ENCODE results near the gene DYNLL2. TPM values are rescaled to one million over a fixed set of nuclear protein-coding genes. Genes with fewer than 3 reads are reported as not detected.

DYNLL2 gene
- total and polyA plus RNA-seq, 9 of the 15 experiments (the other 6 are each of a cell fraction or from before 2014, with no cell fraction given) = 1.8 to 24.5 (median 13.0) TPM

- no peak for TF ChIP-seq TFE3 (CRISPR knock-in tag; IDR thresholded peaks at IDR 0.05)
- TF ChIP-seq, protein P1, sequence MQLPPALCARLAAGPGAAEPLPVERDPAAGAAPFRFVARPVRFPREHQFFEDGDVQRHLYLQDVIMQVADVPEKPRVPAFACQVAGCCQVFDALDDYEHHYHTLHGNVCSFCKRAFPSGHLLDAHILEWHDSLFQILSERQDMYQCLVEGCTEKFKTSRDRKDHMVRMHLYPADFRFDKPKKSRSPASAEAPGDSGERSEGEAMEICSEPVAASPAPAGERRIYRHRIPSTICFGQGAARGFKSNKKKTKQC (CRISPR knock-in tag; IDR thresholded peaks at IDR 0.05) = no peak
- TF ChIP-seq, protein P2, sequence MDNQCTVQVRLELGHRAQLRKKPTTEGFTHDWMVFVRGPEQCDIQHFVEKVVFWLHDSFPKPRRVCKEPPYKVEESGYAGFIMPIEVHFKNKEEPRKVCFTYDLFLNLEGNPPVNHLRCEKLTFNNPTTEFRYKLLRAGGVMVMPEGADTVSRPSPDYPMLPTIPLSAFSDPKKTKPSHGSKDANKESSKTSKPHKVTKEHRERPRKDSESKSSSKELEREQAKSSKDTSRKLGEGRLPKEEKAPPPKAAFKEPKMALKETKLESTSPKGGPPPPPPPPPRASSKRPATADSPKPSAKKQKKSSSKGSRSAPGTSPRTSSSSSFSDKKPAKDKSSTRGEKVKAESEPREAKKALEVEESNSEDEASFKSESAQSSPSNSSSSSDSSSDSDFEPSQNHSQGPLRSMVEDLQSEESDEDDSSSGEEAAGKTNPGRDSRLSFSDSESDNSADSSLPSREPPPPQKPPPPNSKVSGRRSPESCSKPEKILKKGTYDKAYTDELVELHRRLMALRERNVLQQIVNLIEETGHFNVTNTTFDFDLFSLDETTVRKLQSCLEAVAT (IDR thresholded peaks at IDR 0.05) = no peak
- no peak for TF ChIP-seq ZNF740 (CRISPR knock-in tag; IDR thresholded peaks at IDR 0.05)
- TF ChIP-seq ZNF740 (tag; IDR thresholded peaks at IDR 0.05) = no peak
- TF ChIP-seq MEIS2 (IDR thresholded peaks at IDR 0.05; ENCODE audit: partially characterized antibody) = no peak
- no peak for TF ChIP-seq ZNF764 (CRISPR knock-in tag; IDR thresholded peaks at IDR 0.05; ENCODE audit: low read depth)
- no peak for TF ChIP-seq MCM2 (IDR thresholded peaks at IDR 0.05; ENCODE audit: low read depth)
- no peak for TF ChIP-seq CBX3 (IDR thresholded peaks at IDR 0.05; ENCODE audit: borderline replicate concordance in 1 of 2, low read length in 2 of 2)
These were observed 32.3 kb upstream of the DYNLL2 start (continued) for GRCh38 chr17:58050966-58051365.
